ENCODE data around the gene STX7.

Gene STX7

DNA sequence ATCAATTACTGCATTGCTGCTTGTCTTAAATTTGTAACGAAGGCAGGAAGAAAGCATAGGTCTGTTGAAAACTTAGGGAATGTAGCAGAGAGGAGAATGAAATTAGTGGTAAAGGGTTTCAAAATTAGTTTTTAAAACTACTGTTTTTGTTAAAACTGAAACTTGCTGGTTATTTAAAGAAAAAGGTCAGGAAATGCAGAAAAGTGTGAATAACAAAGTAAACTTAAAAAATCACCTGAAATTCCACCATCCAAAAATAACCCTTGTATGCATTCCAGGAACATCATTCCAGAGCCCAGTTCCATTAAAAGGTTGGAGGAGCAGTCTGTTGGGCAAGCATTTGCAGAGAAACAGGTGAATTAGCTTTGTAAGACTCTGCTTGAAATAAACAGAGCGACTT is 108.6 kb downstream of the STX7 start:
- H2BK15ac ChIP-seq (ENCODE audit: low read length), result no peak overlapping the region
- H3K9me3 ChIP-seq (replicated peaks in 1 of 2; ENCODE audit: control insufficient read depth in 2 of 2, insufficient read depth in 1 of 2, low read depth in 1 of 2, low read length in 2 of 2), result no peaks in the 10 kb centered on the region
- H3K4me1 ChIP-seq (ENCODE audit: control insufficient read depth in 2 of 2, insufficient read depth in 1 of 2, low read depth in 1 of 2, low read length in 2 of 2), result peaks cover 0 to 3% of the 10 kb centered on the region in 2 donors
- no peak overlapping the region for H2AFZ ChIP-seq (ENCODE audit: low read length)
- H3K9ac ChIP-seq (ENCODE audit: low read depth, low read length, poor library complexity), result no peak overlapping the region
- H3K4ac ChIP-seq (ENCODE audit: low read length), result no peak overlapping the region
- no peak for DNase-seq (ENCODE audit: low spot score)
- H3K36me3 ChIP-seq (replicated peaks in 1 of 2; ENCODE audit: control insufficient read depth in 2 of 2, insufficient read depth in 2 of 2, low read length in 2 of 2), result no peaks in the 10 kb centered on the region
- H2BK12ac ChIP-seq (ENCODE audit: low read length), result no peak overlapping the region
- H4K8ac ChIP-seq (ENCODE audit: low read depth, low read length), result no peak overlapping the region
- no peak overlapping the region for H3K14ac ChIP-seq (ENCODE audit: low read length)
- H3K18ac ChIP-seq (ENCODE audit: low read length), result no peak overlapping the region
- peaks cover 5 to 62% (median 30%) of the 10 kb centered on the region in 3 experiments for H3K27me3 ChIP-seq (ENCODE audit: control insufficient read depth in 3 of 3, insufficient read depth in 3 of 3, low read depth in 1 of 3, low read length in 3 of 3)
- no peak overlapping the region for H3K4me3 ChIP-seq (ENCODE audit: low read length in 2 of 2)
- H2AK5ac ChIP-seq (ENCODE audit: low read depth, low read length), result no peak overlapping the region
- no CpG with 5 or more reads among the region's 2 CpGs for WGBS, 2 donors (ENCODE audit: extremely low coverage in 2 of 2, insufficient read length in 2 of 2, insufficient replicate concordance in 1 of 2)
- no peak overlapping the region for H3K27ac ChIP-seq (replicated peaks; ENCODE audit: low read length)
- no peak overlapping the region for H3K4me2 ChIP-seq (ENCODE audit: insufficient read depth, low read length, poor library complexity, severe bottlenecking)
- H2BK5ac ChIP-seq (ENCODE audit: low read length), result no peak overlapping the region
- no peak overlapping the region for H4K91ac ChIP-seq (ENCODE audit: low read depth, low read length, poor library complexity)
- no peak overlapping the region for H3K23ac ChIP-seq (ENCODE audit: low read depth, low read length, poor library complexity)
- no peak overlapping the region for H2BK120ac ChIP-seq (ENCODE audit: low read depth, low read length)
- H3K79me1 ChIP-seq (ENCODE audit: low read depth, low read length), result no peaks in the 10 kb centered on the region

DNA sequence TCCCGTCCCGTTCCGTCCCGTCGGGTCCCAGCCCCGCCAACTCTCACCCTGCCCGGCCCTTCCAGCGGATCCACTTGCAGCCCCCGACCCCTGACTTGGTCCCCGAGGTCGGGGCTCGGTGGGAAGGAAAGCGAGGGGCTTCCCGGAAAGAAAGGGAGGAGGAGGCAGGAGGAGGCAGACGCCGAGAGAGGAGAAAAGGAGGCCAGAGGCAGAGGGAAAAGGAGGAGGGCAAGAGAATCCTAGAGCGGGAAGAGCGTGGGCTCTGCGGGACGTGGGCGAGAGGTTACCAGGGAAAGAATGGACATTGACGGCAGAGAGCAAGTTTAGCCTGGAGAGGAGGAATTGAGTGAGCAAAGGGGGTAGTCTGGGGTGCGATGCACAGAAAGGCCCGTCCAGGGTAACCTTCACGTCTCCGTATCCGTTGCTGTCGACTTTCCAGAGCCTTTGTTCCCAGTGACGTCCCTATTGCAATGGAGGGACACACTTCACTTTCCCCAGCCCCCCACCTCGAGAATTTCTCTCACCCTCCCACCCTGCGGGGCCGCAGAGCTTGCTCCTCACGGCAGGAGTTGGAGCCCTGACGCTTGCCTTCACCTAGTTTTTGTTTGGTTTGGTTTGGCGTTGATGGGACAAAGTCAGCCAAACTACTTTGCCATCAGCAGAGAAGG is 111.2 kb downstream of the STX7 start:
- H3K4me2 ChIP-seq (ENCODE audit: insufficient read depth, low read length, poor library complexity, severe bottlenecking), result peak overlapping the region; percentile 76
- peak overlapping the region; percentile 98 for H2BK120ac ChIP-seq (ENCODE audit: low read depth, low read length)
- peak overlapping the region; percentile 85 for H2BK12ac ChIP-seq (ENCODE audit: low read length)
- H3K9ac ChIP-seq (ENCODE audit: low read depth, low read length, poor library complexity), result peak overlapping the region; percentile 50
- no peak overlapping the region for H3K27ac ChIP-seq (replicated peaks; ENCODE audit: low read length)
- H3K36me3 ChIP-seq (replicated peaks in 1 of 2; ENCODE audit: control insufficient read depth in 2 of 2, insufficient read depth in 2 of 2, low read length in 2 of 2), result no peaks in the 10 kb centered on the region
- H3K79me1 ChIP-seq (ENCODE audit: low read depth, low read length), result no peaks in the 10 kb centered on the region
- H4K91ac ChIP-seq (ENCODE audit: low read depth, low read length, poor library complexity), result no peak overlapping the region
- peaks cover 5 to 71% (median 30%) of the 10 kb centered on the region in 3 experiments for H3K27me3 ChIP-seq (ENCODE audit: control insufficient read depth in 3 of 3, insufficient read depth in 3 of 3, low read depth in 1 of 3, low read length in 3 of 3)
- H3K4me1 ChIP-seq (ENCODE audit: control insufficient read depth in 2 of 2, insufficient read depth in 1 of 2, low read depth in 1 of 2, low read length in 2 of 2), result peaks cover 0 to 3% of the 10 kb centered on the region in 2 donors
- H3K14ac ChIP-seq (ENCODE audit: low read length), result no peak overlapping the region
- no peak overlapping the region for H2AK5ac ChIP-seq (ENCODE audit: low read depth, low read length)
- no peak for DNase-seq (ENCODE audit: low spot score)
- H2BK5ac ChIP-seq (ENCODE audit: low read length), result no peak overlapping the region
- peak overlapping the region; percentile 82 for H2BK15ac ChIP-seq (ENCODE audit: low read length)
- WGBS, 2 donors (ENCODE audit: extremely low coverage in 2 of 2, insufficient read length in 2 of 2, insufficient replicate concordance in 1 of 2), result no CpG with 5 or more reads among the region's 35 CpGs
- H3K18ac ChIP-seq (ENCODE audit: low read length), result peak overlapping the region; percentile 92
- H3K9me3 ChIP-seq (replicated peaks in 1 of 2; ENCODE audit: control insufficient read depth in 2 of 2, insufficient read depth in 1 of 2, low read depth in 1 of 2, low read length in 2 of 2), result peaks cover 0 to 2% of the 10 kb centered on the region in 2 donors
- no peak overlapping the region for H3K4ac ChIP-seq (ENCODE audit: low read length)
- H3K23ac ChIP-seq (ENCODE audit: low read depth, low read length, poor library complexity), result peak overlapping the region; percentile 82
- peak overlapping the region; percentile 53 to 90 for H3K4me3 ChIP-seq (ENCODE audit: low read length in 2 of 2)
- H4K8ac ChIP-seq (ENCODE audit: low read depth, low read length), result no peak overlapping the region
- H2AFZ ChIP-seq (ENCODE audit: low read length), result peak overlapping the region; percentile 99

DNA sequence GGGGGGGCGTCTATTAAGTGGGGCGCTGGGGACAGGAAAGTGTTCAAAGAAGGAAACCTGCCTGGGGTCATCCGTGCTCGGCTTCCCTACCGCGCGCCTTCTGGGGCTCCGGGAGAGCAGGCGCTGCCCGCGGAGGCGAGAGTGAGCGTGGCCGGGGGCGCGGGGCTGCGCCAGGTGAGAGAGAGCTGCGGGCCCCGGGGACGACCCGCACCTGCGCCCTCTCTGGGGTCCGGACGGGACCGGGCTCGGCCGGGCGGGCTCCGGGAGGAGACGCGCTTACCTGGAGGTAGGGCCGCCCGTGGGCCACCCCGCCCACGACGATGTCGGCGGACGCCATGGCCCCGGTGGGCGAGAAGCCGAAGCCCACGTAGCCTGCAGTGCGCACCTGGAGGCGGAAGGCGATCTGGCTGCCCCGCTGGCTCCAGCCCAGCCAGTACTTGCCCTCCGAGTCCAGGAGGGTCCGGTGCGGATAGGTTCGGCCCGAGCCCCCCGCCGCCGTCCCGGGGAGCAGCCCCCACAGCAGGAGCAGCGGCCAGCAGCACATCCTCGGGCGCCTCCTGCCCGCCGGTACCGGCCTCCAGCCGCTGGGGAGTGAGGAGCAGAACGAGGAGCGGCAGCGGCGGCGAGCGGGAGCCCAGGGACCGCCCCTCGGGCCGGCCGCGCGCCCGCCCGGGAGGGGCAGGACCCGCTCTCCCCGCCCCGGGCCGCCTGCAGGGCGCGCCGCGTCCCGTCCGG is 111.9 kb downstream of the STX7 start, which contains the start of gene MOXD1:
TSS of gene MOXD1 (minus strand) at position 593 of the 735 bp plus-strand sequence. CDS start at position 544, 49 bp downstream.
- Histone ChIP-seq H3K27me3 (ENCODE audit: control insufficient read depth in 3 of 3, insufficient read depth in 3 of 3, low read depth in 1 of 3, low read length in 3 of 3) (peaks cover 5 to 71% (median 30%) of the 10 kb centered on the region in 3 experiments), H2AFZ (ENCODE audit: low read length) (peak within 1 kb of the TSS; percentile 99), H2BK120ac (ENCODE audit: low read depth, low read length) (peak within 1 kb of the TSS; percentile 98), H2BK12ac (ENCODE audit: low read length) (peak within 1 kb of the TSS; percentile 86), H4K91ac (ENCODE audit: low read depth, low read length, poor library complexity) (no peak within 1 kb of the TSS), H3K36me3 (replicated peaks in 1 of 2; ENCODE audit: control insufficient read depth in 2 of 2, insufficient read depth in 2 of 2, low read length in 2 of 2) (no peaks in the 10 kb centered on the region), H3K23ac (ENCODE audit: low read depth, low read length, poor library complexity) (peak within 1 kb of the TSS; percentile 95), H2BK5ac (ENCODE audit: low read length) (no peak within 1 kb of the TSS), H3K4me3 (ENCODE audit: low read length in 2 of 2) (peak within 1 kb of the TSS; percentile 53 to 90), H3K79me1 (ENCODE audit: low read depth, low read length) (no peaks in the 10 kb centered on the region), H3K27ac (replicated peaks; ENCODE audit: low read length) (no peak within 1 kb of the TSS), H3K4me1 (ENCODE audit: control insufficient read depth in 2 of 2, insufficient read depth in 1 of 2, low read depth in 1 of 2, low read length in 2 of 2) (peaks cover 0 to 3% of the 10 kb centered on the region in 2 donors), H3K9me3 (replicated peaks in 1 of 2; ENCODE audit: control insufficient read depth in 2 of 2, insufficient read depth in 1 of 2, low read depth in 1 of 2, low read length in 2 of 2) (peaks cover 0 to 2% of the 10 kb centered on the region in 2 donors), H4K8ac (ENCODE audit: low read depth, low read length) (no peak within 1 kb of the TSS), H3K18ac (ENCODE audit: low read length) (peak within 1 kb of the TSS; percentile 96), H2BK15ac (ENCODE audit: low read length) (peak within 1 kb of the TSS; percentile 93), H3K4me2 (ENCODE audit: insufficient read depth, low read length, poor library complexity, severe bottlenecking) (peak within 1 kb of the TSS; percentile 76), H3K14ac (ENCODE audit: low read length) (no peak within 1 kb of the TSS), H3K4ac (ENCODE audit: low read length) (no peak within 1 kb of the TSS), H2AK5ac (ENCODE audit: low read depth, low read length) (no peak within 1 kb of the TSS), H3K9ac (ENCODE audit: low read depth, low read length, poor library complexity) (peak within 1 kb of the TSS; percentile 94)
- peak; percentile 51 for DNase-seq (ENCODE audit: low spot score)
- no CpG with 5 or more reads among the region's 87 CpGs for WGBS, 2 donors (ENCODE audit: extremely low coverage in 2 of 2, insufficient read length in 2 of 2, insufficient replicate concordance in 1 of 2)

DNA sequence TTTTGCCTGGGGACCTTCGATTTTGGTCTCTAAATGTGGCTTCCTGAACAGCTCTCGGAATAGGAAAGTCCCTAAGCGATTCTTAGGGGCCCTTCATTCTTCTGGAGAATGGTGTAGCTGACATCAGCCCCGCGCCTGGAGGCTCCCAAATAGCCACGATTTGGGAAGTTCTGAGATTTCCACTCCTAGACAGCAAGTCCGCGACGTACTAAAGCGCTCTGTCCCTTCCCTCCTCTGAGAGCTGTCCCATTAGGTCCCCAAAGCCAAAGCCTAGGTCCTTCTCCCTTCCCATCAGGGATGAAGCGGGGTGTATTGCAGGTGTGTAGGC is 112.4 kb downstream of the STX7 start:
- Histone ChIP-seq H3K14ac (ENCODE audit: low read length) (no peak overlapping the region), H4K8ac (ENCODE audit: low read depth, low read length) (no peak overlapping the region), H2BK5ac (ENCODE audit: low read length) (no peak overlapping the region), H3K9me3 (replicated peaks in 1 of 2; ENCODE audit: control insufficient read depth in 2 of 2, insufficient read depth in 1 of 2, low read depth in 1 of 2, low read length in 2 of 2) (peaks cover 0 to 2% of the 10 kb centered on the region in 2 donors), H3K9ac (ENCODE audit: low read depth, low read length, poor library complexity) (no peak overlapping the region), H3K23ac (ENCODE audit: low read depth, low read length, poor library complexity) (no peak overlapping the region), H3K4me2 (ENCODE audit: insufficient read depth, low read length, poor library complexity, severe bottlenecking) (peak overlapping the region; percentile 76), H3K4me1 (ENCODE audit: control insufficient read depth in 2 of 2, insufficient read depth in 1 of 2, low read depth in 1 of 2, low read length in 2 of 2) (peaks cover 0 to 3% of the 10 kb centered on the region in 2 donors), H3K18ac (ENCODE audit: low read length) (no peak overlapping the region), H4K91ac (ENCODE audit: low read depth, low read length, poor library complexity) (no peak overlapping the region), H3K4me3 (ENCODE audit: low read length in 2 of 2) (peak overlapping the region; percentile 53 to 90), H3K4ac (ENCODE audit: low read length) (no peak overlapping the region), H3K27me3 (ENCODE audit: control insufficient read depth in 3 of 3, insufficient read depth in 3 of 3, low read depth in 1 of 3, low read length in 3 of 3) (peaks cover 5 to 71% (median 30%) of the 10 kb centered on the region in 3 experiments), H3K27ac (replicated peaks; ENCODE audit: low read length) (no peak overlapping the region), H2BK120ac (ENCODE audit: low read depth, low read length) (no peak overlapping the region), H2BK15ac (ENCODE audit: low read length) (no peak overlapping the region), H3K36me3 (replicated peaks in 1 of 2; ENCODE audit: control insufficient read depth in 2 of 2, insufficient read depth in 2 of 2, low read length in 2 of 2) (no peaks in the 10 kb centered on the region), H2BK12ac (ENCODE audit: low read length) (no peak overlapping the region), H2AFZ (ENCODE audit: low read length) (peak overlapping the region; percentile 99), H3K79me1 (ENCODE audit: low read depth, low read length) (no peaks in the 10 kb centered on the region), H2AK5ac (ENCODE audit: low read depth, low read length) (no peak overlapping the region)
- peak; percentile 9 for DNase-seq (ENCODE audit: low spot score)
- WGBS, 2 donors (ENCODE audit: extremely low coverage in 2 of 2, insufficient read length in 2 of 2, insufficient replicate concordance in 1 of 2), result no CpG with 5 or more reads among the region's 11 CpGs
